Peyer's patch (tissue), 4 donors: ENCODE measurements around the gene ZBTB6. TPM values are rescaled to one million over a fixed set of nuclear protein-coding genes. Genes with fewer than 3 reads are reported as not detected.

ENCODE experiments used
- DNase-seq, 3 donors: peaks; one replicate each; pipeline ENCODE4 v3.0.0-alpha.2; 2017 to 2019
- H3K27ac ChIP-seq, 4 donors: fragments of 200-600 bp; sonication (generic); one replicate each; pipeline ENCODE4 v1.5.1; 2016 to 2019
- H3K27me3 ChIP-seq, 2 donors: fragments of 200-600 bp; sonication (generic); one replicate each; pipeline ENCODE4 v1.5.1; 2019
- H3K36me3 ChIP-seq, 3 donors: fragments of 200-600 bp; sonication (generic); one replicate each; pipeline ENCODE4 v1.5.1; 2016 to 2019
- H3K4me1 ChIP-seq, 4 donors: fragments of 200-600 bp; sonication (generic); one replicate each; pipeline ENCODE4 v1.5.1; 2016 to 2019
- H3K4me3 ChIP-seq, 4 donors: fragments of 200-600 bp; sonication (generic); 1 replicate in 3 of 4; 2 replicates in 1 of 4; pipeline ENCODE4 v1.5.1; 2016 to 2019; ENCODE audit warnings: mild to moderate bottlenecking in 1 of 4
- H3K9me3 ChIP-seq, 4 donors: fragments of 200-600 bp; sonication (generic); one replicate each; pipeline ENCODE4 v1.5.1; 2016 to 2019; ENCODE audit warnings: mild to moderate bottlenecking in 1 of 4
- POLR2A ChIP-seq, 2 donors: fragments of 450-650 bp; IDR thresholded peaks; one replicate each; pipeline ENCODE4 v1.5.1; 2017; ENCODE audit warnings: antibody characterized with exemption in 2 of 2, mild to moderate bottlenecking in 2 of 2, moderate library complexity in 2 of 2
- total RNA-seq, 4 donors: library from RNA; depleted of rRNA; stranded (reverse); fragments of >200 nt; gene quantifications; one replicate each; pipeline ENCODE4 v1.1.0, GENCODE V29; 2016
- TF ChIP-seq, protein P1 (sequence below), 6 experiments: fragments of 450-650 bp in 4 of 6; fragments of 200-600 bp in 2 of 6; sonication (generic) in 1 of 6; IDR thresholded peaks; one replicate each; pipeline ENCODE4 v1.5.1; 2017 to 2019; ENCODE audit warnings: antibody characterized with exemption in 6 of 6, mild to moderate bottlenecking in 3 of 6, moderate library complexity in 1 of 6

The ZBTB6 gene
- total RNA-seq, 4 donors from 2014 or later = 5.6 to 14.9 (median 7.7) TPM

DNA sequence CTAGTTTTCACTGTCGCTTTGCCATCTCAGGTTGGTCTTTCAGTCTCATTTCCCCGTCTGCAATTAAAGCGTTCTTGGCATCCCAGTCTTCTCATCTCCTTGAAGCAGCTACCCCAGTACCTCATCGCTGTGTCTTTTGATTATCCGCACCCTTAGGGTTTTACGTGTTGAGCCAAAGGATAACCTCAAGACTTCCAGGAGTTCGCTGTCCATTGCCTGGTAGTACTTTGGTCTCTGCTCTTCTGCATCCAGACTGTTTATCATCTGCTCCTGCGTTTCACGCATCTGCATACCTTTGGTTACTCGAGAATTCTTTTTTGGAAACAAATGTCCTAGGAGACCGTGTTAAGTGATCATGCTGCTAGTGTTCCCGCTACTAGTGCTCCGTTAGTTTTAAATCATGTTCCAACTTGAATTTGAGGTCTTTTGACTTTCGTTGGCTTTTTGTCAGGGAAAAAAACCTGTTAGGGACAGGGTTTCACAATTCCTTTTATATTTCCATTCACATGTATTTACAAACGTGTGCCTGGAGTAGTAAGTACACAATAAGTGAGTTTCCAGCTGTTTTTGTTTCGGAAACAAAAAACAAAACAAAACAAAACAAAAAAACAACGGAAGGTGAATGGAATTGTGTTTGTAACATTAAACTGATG lies 28.6 kb upstream of the ZBTB6 start:
- TF ChIP-seq POLR2A (IDR thresholded peaks at IDR 0.05) = no peak
- TF ChIP-seq, protein P1, sequence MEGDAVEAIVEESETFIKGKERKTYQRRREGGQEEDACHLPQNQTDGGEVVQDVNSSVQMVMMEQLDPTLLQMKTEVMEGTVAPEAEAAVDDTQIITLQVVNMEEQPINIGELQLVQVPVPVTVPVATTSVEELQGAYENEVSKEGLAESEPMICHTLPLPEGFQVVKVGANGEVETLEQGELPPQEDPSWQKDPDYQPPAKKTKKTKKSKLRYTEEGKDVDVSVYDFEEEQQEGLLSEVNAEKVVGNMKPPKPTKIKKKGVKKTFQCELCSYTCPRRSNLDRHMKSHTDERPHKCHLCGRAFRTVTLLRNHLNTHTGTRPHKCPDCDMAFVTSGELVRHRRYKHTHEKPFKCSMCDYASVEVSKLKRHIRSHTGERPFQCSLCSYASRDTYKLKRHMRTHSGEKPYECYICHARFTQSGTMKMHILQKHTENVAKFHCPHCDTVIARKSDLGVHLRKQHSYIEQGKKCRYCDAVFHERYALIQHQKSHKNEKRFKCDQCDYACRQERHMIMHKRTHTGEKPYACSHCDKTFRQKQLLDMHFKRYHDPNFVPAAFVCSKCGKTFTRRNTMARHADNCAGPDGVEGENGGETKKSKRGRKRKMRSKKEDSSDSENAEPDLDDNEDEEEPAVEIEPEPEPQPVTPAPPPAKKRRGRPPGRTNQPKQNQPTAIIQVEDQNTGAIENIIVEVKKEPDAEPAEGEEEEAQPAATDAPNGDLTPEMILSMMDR (IDR thresholded peaks at IDR 0.05) = no peak
- H3K9me3 ChIP-seq = no peaks in the 10 kb centered on the region
- H3K27ac ChIP-seq = peak overlapping the region; percentile 83 to 92 (median 84)
- peaks cover 0 to 36% (median 7%) of the 10 kb centered on the region in 4 donors for H3K4me1 ChIP-seq
- no peaks in the 10 kb centered on the region for H3K27me3 ChIP-seq
- peaks cover 0 to 15% (median 0%) of the 10 kb centered on the region in 3 donors for H3K36me3 ChIP-seq
- peak overlapping the region; percentile 83 to 98 (median 90) for H3K4me3 ChIP-seq
- DNase-seq = no peak

DNA sequence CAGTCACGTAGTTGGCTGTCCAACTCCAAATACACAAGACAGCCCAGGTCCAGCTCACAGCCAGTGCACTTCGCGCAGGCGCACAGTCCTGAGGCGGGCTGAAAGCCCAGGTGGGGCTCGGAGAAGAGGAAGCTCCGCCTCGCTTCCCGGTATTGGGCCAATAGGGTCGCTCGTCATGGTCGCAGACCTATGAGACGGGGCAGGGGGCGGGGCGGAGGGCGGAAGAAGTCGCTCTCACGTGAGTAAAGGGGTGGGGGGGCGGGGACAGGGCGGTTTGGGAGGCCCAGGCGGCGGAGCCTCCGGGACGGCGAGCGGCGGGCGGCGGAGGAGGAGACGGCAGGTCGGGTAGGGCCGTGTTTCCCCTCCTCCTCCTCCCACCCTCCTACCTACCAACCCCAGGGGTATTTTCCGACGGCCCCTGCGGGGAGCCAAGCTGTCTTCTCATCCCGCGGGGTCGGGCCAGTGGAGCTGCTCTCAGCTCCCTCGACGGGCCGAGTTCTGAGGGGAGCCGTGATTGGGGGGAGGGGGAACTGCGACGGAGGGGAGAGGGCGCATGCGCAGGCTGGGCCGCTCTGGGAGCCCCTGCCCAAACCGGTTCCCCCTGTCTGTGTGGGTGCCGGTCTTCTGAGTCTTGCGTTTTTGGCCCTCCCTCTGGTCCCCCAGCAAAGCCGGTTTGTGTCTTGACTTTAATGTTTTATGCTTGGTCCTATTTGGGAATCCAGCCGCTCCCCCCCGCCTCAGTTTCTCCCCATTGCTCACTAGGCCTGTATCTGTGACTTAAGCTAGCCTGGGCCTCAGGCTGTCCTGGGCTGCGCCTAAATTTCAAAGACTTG lies 27.8 kb upstream of the ZBTB6 start, which contains the start of gene RABGAP1:
RABGAP1 (plus strand) TSS at position 272 of the 833 bp plus-strand sequence. CDS start 16,040 bp downstream, outside the sequence.
- Histone ChIP-seq H3K36me3 (peaks cover 0 to 22% (median 0%) of the 10 kb centered on the region in 3 donors), H3K27ac (peak within 1 kb of the TSS; percentile 83 to 92 (median 84)), H3K4me3 (peak within 1 kb of the TSS; percentile 83 to 98 (median 90)), H3K9me3 (no peaks in the 10 kb centered on the region), H3K4me1 (peaks cover 0 to 30% (median 7%) of the 10 kb centered on the region in 4 donors), H3K27me3 (no peaks in the 10 kb centered on the region)
- TF ChIP-seq, protein P1 (IDR thresholded peaks at IDR 0.05) = no peak
- TF ChIP-seq POLR2A (IDR thresholded peaks at IDR 0.05) = peak; percentile 68 to 74
- DNase-seq = peak; percentile 99 to 100 (median 99)

DNA sequence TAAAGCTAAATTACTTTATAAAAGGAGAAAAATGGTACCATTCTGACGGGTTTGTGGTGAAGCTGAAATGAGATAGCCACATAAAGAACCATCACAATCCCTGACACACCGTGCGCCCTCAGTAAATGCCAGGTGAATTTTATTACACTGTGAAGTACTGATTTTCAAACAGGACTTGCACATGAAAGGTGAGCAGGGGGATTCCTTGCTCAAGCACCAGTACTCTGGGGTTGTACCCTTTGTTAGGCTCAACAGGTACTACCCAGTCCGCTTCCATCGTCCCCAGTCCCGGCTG lies 27.3 kb upstream of the ZBTB6 start:
- Histone ChIP-seq H3K9me3 (no peaks in the 10 kb centered on the region), H3K36me3 (peaks cover 0 to 22% (median 0%) of the 10 kb centered on the region in 3 donors), H3K4me3 (peak overlapping the region in 3 of 4 donors; percentile 83 to 98 (median 94)), H3K27me3 (no peaks in the 10 kb centered on the region), H3K4me1 (peaks cover 0 to 24% (median 7%) of the 10 kb centered on the region in 4 donors), H3K27ac (peak overlapping the region; percentile 51 to 92 (median 84))
- no peak for DNase-seq
- TF ChIP-seq POLR2A (IDR thresholded peaks at IDR 0.05) = no peak
- TF ChIP-seq, protein P1 (IDR thresholded peaks at IDR 0.05) = no peak

DNA sequence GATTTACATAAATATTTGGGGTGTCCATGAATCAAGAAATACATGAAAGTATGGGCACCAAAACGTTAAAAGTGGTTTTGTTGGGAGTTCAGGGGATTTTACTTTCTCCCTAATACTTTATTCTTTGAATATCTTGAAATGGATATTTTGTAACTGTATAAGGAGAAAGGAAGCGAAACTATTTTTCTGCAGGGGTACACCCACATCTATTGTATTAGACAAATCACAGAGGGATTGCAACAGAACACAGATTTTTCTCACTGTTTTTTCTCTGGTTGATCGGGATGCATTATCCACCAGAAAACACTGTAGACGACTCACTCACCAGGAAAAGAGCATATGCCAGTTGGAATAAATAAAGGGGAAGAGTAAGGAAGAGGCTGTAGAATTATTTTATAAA lies 26.5 kb upstream of the ZBTB6 start:
- TF ChIP-seq POLR2A (IDR thresholded peaks at IDR 0.05) = no peak
- TF ChIP-seq, protein P1 (IDR thresholded peaks at IDR 0.05) = no peak
- no peak for DNase-seq
- Histone ChIP-seq H3K4me1 (peaks cover 0 to 16% (median 7%) of the 10 kb centered on the region in 4 donors), H3K36me3 (peaks cover 0 to 22% (median 0%) of the 10 kb centered on the region in 3 donors), H3K27ac (no peak overlapping the region), H3K27me3 (no peaks in the 10 kb centered on the region), H3K9me3 (no peaks in the 10 kb centered on the region), H3K4me3 (no peak overlapping the region)

DNA sequence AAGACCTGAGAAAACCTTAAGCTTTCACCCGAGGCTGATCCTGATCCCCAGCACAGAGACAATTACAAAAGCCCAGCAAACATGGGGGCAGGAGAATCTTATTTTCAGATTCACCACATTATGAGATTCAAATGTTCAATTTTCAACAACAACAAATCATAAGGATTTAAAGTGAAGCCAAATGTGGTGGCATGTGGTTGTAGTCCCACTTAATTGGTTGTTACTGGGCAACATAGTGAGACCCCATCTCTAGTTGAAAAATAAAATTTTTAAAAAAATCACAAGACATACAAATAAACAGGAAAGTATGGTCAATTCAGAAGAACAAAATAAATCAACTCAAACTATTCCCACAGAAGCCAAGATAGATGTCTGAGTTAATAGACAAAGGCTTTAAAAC lies 23.8 kb upstream of the ZBTB6 start:
- no peak overlapping the region for H3K4me3 ChIP-seq
- no peak for DNase-seq
- H3K27me3 ChIP-seq = no peaks in the 10 kb centered on the region
- no peaks in the 10 kb centered on the region for H3K9me3 ChIP-seq
- H3K36me3 ChIP-seq = peaks cover 0 to 22% (median 0%) of the 10 kb centered on the region in 3 donors
- no peak overlapping the region for H3K27ac ChIP-seq
- TF ChIP-seq, protein P1 (IDR thresholded peaks at IDR 0.05) = no peak
- no peak for TF ChIP-seq POLR2A (IDR thresholded peaks at IDR 0.05)
- H3K4me1 ChIP-seq = peaks cover 3 to 16% (median 8%) of the 10 kb centered on the region in 4 donors
